Measurements from ENCODE around the gene RGL1. TPM values are rescaled to one million over a fixed set of nuclear protein-coding genes. Genes with fewer than 3 reads are reported as not detected.
A peak's percentile ranks its signal among the peaks of the same experiment; 100 is the strongest.

The RGL1 gene
- total RNA-seq, 1 experiment from 2014 or later = 2.1 TPM

DNA sequence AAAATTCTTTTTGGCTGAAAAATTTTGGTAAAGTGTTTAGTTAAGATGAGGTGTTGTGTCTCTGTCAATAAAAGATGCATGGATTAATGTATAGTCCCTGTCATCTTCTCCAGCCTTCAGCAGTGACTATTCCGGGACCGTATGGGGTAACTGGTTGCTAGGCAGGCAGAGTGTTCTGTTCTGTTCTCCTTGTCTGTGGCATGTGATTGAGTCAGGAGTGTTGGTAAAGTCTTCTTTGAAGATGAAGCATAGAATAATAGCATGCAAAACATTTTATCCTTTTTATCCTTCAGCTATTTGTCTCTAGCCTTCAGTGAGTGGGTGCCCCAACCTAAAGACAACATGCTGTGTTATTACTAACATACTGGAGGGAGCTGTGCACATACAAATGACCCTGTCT is 74.6 kb downstream of the RGL1 start:
- H3K27me3 Mint-ChIP-seq (ENCODE audit: insufficient read depth, unreplicated experiment) = no peaks in the 10 kb centered on the region

DNA sequence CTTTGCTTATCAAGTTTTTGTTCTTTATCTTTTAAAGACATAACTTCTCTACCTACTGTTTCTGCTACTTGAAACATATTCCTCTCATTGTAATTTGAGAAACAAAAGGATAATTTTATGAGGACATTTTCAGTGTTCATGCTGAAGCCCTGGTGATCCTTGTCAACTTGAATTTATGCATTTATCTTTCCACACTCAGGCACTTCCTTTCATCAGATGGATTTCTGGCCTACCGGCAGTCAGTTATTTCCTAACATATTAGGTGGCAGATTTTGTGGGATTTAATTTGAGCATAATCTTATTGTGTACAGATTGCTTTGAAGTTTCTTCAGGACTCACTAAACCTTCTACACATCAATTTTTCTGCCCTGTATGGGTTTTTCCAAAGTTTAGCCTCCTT is 75.0 kb downstream of the RGL1 start:
- Mint-ChIP-seq H3K36me3 (ENCODE audit: insufficient read depth, unreplicated experiment) (no peaks in the 10 kb centered on the region), H3K27me3 (ENCODE audit: insufficient read depth, unreplicated experiment) (no peaks in the 10 kb centered on the region), H3K9me3 (ENCODE audit: unreplicated experiment) (no peaks in the 10 kb centered on the region), H3K27ac (ENCODE audit: low read depth, unreplicated experiment) (no peak overlapping the region), H3K4me1 (ENCODE audit: insufficient read depth, unreplicated experiment) (peaks cover 19% of the 10 kb centered on the region), H3K4me3 (ENCODE audit: unreplicated experiment) (no peak overlapping the region)
- intact Hi-C loops (cut with micrococcal nuclease) = no loop called here
- ChIA-PET CTCF (no interaction called here), POLR2A (interaction anchor here (1.2 kb wide), 1 partner anchor 9 kb away, joined by 3 read pairs; no protein-coding TSS in a partner anchor)
- no TSS peak for BruUV-seq (replicated peaks)
- no peak for DNase-seq (ENCODE audit: unreplicated experiment)
- TF ChIP-seq, protein P1, sequence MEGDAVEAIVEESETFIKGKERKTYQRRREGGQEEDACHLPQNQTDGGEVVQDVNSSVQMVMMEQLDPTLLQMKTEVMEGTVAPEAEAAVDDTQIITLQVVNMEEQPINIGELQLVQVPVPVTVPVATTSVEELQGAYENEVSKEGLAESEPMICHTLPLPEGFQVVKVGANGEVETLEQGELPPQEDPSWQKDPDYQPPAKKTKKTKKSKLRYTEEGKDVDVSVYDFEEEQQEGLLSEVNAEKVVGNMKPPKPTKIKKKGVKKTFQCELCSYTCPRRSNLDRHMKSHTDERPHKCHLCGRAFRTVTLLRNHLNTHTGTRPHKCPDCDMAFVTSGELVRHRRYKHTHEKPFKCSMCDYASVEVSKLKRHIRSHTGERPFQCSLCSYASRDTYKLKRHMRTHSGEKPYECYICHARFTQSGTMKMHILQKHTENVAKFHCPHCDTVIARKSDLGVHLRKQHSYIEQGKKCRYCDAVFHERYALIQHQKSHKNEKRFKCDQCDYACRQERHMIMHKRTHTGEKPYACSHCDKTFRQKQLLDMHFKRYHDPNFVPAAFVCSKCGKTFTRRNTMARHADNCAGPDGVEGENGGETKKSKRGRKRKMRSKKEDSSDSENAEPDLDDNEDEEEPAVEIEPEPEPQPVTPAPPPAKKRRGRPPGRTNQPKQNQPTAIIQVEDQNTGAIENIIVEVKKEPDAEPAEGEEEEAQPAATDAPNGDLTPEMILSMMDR (IDR thresholded peaks at IDR 0.05; ENCODE audit: unreplicated experiment) = no peak

More for the DNA sequence above, 74.6 kb downstream of the RGL1 start:
- DNase-seq (ENCODE audit: unreplicated experiment) = no peak
- Mint-ChIP-seq H3K27ac (ENCODE audit: low read depth, unreplicated experiment) (no peak overlapping the region), H3K36me3 (ENCODE audit: insufficient read depth, unreplicated experiment) (no peaks in the 10 kb centered on the region), H3K4me3 (ENCODE audit: unreplicated experiment) (no peak overlapping the region), H3K4me1 (ENCODE audit: insufficient read depth, unreplicated experiment) (peaks cover 19% of the 10 kb centered on the region), H3K9me3 (ENCODE audit: unreplicated experiment) (no peaks in the 10 kb centered on the region)
- intact Hi-C loops (cut with micrococcal nuclease) = no loop called here
- POLR2A ChIA-PET = interaction anchor here (0.7 to 1.2 kb wide), 2 partner anchors 9 to 363 kb away, joined by 3 to 4 read pairs; no protein-coding TSS in a partner anchor
- TF ChIP-seq, protein P1 (IDR thresholded peaks at IDR 0.05; ENCODE audit: unreplicated experiment) = no peak
- no TSS peak for BruUV-seq (replicated peaks)
- CTCF ChIA-PET = no interaction called here

DNA sequence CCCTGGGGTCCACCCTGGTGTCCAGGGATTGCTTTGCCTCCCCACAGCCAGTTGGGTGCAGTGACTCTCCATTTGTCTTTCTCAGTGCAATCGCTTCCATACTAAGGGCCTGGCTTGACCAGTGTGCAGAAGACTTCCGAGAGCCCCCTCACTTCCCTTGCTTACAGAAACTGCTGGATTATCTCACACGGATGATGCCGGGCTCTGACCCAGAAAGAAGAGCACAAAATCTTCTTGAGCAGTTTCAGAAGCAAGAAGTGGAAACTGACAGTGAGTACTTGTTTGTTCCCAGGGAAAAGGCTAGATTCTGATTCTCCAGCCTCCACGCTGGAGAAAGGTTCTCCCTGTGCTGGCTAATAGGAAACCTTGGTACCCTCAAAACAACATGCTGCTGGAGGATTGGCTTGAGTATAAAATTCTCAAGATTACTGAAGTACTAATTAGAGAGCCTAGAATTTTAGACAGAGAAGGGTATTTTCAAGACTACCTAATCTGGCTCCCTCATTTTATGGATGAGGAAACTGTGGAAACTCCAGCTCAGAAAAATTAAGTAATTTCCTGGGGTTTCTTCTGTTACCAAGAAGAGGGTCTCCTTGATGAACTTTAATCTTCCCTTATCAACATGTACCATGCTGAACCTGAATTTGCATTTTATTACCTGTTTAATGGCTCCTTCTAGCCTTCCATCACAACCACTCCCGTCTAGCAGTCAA is 75.8 kb downstream of the RGL1 start:
- ChIA-PET POLR2A (no interaction called here), CTCF (interaction anchor here (0.6 to 1.9 kb wide), 3 partner anchors 12 to 131 kb away, joined by 4 to 6 read pairs (median 6); no protein-coding TSS in a partner anchor)
- Mint-ChIP-seq H3K27me3 (ENCODE audit: insufficient read depth, unreplicated experiment) (no peaks in the 10 kb centered on the region), H3K27ac (ENCODE audit: low read depth, unreplicated experiment) (no peak overlapping the region), H3K36me3 (ENCODE audit: insufficient read depth, unreplicated experiment) (no peaks in the 10 kb centered on the region), H3K4me1 (ENCODE audit: insufficient read depth, unreplicated experiment) (peaks cover 19% of the 10 kb centered on the region), H3K9me3 (ENCODE audit: unreplicated experiment) (no peaks in the 10 kb centered on the region), H3K4me3 (ENCODE audit: unreplicated experiment) (no peak overlapping the region)
- intact Hi-C loops (cut with micrococcal nuclease) = no loop called here
- TF ChIP-seq, protein P1 (IDR thresholded peaks at IDR 0.05; ENCODE audit: unreplicated experiment) = no peak
- BruUV-seq (replicated peaks) = no TSS peak
- DNase-seq (ENCODE audit: unreplicated experiment) = no peak

DNA sequence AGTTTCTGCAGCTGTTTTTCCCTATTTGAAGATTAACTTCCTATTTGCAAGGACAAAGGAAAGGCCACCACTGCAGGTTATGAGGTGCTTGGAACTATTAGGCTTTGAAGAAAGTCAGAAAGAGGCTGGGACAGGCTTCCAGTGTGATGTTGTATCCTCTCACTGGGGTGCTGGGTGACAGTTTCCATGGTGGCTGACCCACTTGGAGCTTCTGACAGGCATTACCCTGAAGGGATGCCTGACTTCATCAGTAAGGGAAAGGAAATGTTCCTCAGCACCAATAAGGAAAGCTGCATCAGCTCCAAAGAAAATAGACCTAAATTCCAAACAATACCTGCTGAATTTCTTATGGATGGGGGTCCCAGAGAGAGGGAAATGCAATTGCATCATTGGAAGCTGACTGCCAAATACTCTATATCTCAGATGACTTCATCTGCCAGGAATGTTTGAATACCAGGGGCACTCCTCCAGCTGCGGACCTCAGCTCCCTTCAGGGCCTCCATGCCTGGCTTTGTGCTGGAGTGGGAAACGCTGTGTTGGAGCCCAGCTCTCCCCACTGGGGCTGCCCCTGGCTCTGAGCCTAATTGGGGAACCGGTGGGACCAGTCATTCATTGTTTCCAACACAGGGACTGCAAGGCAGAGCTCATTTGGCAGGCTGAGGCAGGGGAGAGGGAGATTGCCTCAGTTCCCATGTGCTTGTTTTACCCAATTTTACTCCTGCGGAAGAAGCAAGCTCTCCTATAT is 76.6 kb downstream of the RGL1 start:
- H3K4me1 Mint-ChIP-seq (ENCODE audit: insufficient read depth, unreplicated experiment) = peaks cover 19% of the 10 kb centered on the region
- no TSS peak for BruUV-seq (replicated peaks)
- CTCF ChIA-PET = interaction anchor here (0.8 to 1.9 kb wide), 4 partner anchors 11 to 247 kb away, joined by 3 to 6 read pairs (median 5); no protein-coding TSS in a partner anchor
- POLR2A ChIA-PET = interaction anchor here (0.5 to 1.3 kb wide), 5 partner anchors 9 to 397 kb away, joined by 3 to 8 read pairs (median 3); no protein-coding TSS in a partner anchor
- intact Hi-C loops (cut with micrococcal nuclease) = no loop called here
- peak; percentile 83 for DNase-seq (ENCODE audit: unreplicated experiment)
- TF ChIP-seq, protein P1 (IDR thresholded peaks at IDR 0.05; ENCODE audit: unreplicated experiment) = no peak
- H3K27ac Mint-ChIP-seq (ENCODE audit: low read depth, unreplicated experiment) = no peak overlapping the region
- H3K36me3 Mint-ChIP-seq (ENCODE audit: insufficient read depth, unreplicated experiment) = no peaks in the 10 kb centered on the region
- H3K27me3 Mint-ChIP-seq (ENCODE audit: insufficient read depth, unreplicated experiment) = no peaks in the 10 kb centered on the region
- no peak overlapping the region for H3K4me3 Mint-ChIP-seq (ENCODE audit: unreplicated experiment)
- H3K9me3 Mint-ChIP-seq (ENCODE audit: unreplicated experiment) = no peaks in the 10 kb centered on the region

All from MCF 10A (cell line).